Stimulated activated CD8-positive, alpha-beta memory T cell treated with anti-CD3 and anti-CD28 coated beads, Interleukin-12 subunit alpha, Interleukin-12 subunit beta, amount 100 ng/mL, for 4 hours (primary cell): ENCODE results near the gene AGAP9.
"Not testable (repeated sequence)": the region's sequence is repeated elsewhere in the genome, so short reads cannot be mapped to it uniquely, and the experiment has no call there.

Experiments
- DNase-seq: peaks from one replicate; pipeline ENCODE4 v3.0.0-alpha.2; 2020; ENCODE audit warnings: low read depth

AGAP9 gene

DNA sequence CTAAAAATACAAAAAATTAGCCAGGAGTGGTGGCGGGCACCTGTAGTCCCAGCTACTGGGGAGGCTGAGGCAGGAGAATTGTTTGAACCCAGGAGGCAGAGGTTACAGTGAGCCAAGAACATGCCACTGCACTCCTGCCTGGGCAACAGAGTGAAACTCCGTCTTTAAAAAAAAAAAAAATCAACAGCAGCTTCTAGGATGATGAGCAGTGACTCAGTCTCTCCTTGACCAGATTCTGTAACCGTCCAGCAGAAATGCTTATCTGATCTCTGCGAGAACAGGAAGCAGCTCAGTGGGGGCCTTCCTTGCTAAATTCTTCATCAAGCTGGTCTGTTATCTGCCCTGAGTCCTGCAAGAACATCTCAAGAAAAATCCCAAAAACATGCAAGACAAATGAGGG is 37.5 kb downstream of the AGAP9 start:
- DNase-seq: not testable (repeated sequence)

DNA sequence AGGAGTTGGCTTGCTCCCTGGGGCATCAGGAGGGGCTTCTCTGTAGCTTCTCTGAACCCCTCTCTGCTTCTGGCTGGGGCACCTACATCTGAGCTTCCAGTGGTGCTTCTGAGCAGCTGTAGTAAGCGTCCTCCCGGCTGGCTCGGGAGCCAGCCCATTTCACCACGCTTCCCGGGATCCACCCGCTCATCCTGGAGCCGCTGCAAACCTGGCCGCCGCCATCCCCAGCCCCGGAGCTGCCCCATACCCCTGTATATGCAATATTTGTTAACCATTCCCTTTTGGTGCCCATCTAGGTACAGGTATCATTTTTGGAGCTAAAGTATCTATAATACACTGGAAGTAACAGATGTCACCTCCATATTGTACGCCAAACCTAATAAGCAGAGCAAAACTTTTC is 38.7 kb downstream of the AGAP9 start:
- DNase-seq: not testable (repeated sequence)

GRCh38 chr10:47483923-47484322 is 39.5 kb downstream of the AGAP9 start, which contains the start of gene ANXA8:
ANXA8 (minus strand) TSS chr10:47484115; CDS start chr10:47483933, 182 bp downstream.
- not testable (repeated sequence) for DNase-seq

DNA sequence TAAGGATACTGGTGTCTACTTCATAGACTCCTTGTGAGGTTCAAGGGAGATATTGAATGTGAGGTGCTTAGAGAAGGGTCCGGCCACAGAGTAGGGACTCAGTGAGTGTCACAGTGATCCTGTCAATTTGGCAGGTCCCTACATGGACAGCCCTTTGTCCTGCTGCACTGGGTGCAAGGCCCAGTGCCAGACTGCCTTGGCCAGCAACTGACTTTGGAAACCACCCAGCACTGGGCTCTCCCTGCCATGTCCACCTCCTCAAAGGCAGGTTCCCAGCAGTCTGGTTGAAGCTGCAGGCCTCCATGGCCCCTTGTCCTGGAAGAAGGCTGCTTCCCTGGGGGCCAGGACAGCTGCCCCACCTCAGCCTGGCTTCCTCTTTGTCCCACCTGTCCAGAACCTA is 41.1 kb downstream of the AGAP9 start:
- DNase-seq: not testable (repeated sequence)

GRCh38 chr10:47481768-47482181 is 41.7 kb downstream of the AGAP9 start:
- DNase-seq: not testable (repeated sequence)

- DNase-seq: not testable (repeated sequence)
Observed at GRCh38 chr10:47481182-47481766, 42.2 kb downstream of the AGAP9 start.

DNA sequence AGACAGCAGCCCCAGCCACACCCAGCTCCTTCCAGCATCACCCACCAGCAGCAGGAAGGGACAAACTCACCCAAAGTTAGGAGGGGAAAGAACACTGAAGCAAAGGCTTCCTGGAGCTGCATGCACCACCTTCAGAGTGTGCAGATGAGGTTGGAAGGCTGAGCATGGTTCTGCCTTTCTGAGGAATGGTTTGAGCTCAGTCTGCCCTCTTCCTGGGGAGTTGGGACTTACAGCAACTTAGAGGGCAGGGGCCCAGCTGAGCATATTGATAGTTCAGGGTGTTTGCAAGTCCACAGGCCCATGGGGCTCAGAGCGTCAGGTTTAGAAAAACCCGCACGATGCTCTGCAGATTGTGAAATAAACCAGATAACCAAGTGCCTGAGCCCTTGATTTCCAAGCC is 43.3 kb downstream of the AGAP9 start:
- DNase-seq: not testable (repeated sequence)

GRCh38 chr10:47478114-47478513 is 45.3 kb downstream of the AGAP9 start:
- not testable (repeated sequence) for DNase-seq

- DNase-seq: not testable (repeated sequence)
Observed at GRCh38 chr10:47477078-47477477, 46.4 kb downstream of the AGAP9 start.

- not testable (repeated sequence) for DNase-seq
Observed at GRCh38 chr10:47475101-47475500, 48.3 kb downstream of the AGAP9 start.

GRCh38 chr10:47473516-47473915 is 49.9 kb downstream of the AGAP9 start:
- DNase-seq: not testable (repeated sequence)

DNA sequence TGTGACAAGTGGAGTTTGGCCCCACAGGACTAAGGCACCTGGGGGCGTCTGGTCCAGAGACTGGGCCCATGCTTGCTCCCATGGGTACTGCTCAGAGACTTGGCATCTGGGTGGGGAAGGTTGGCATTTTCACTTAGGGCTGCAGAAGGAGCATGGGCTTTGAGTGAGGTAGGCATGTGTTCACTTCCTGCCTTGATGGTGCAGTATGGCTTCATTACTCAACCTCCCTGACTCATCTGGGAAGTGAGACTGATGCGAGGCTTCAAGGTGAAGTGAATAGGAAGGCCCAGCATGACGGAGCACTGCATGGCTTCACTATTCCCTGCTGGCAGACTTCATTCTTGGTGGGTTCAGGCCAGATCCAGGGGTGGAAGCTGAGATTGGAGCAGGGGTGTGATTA is 50.8 kb downstream of the AGAP9 start:
- not testable (repeated sequence) for DNase-seq

- DNase-seq: not testable (repeated sequence)
Observed at GRCh38 chr10:47472072-47472471, 51.4 kb downstream of the AGAP9 start.

- not testable (repeated sequence) for DNase-seq
Observed at GRCh38 chr10:47468731-47469528, 54.5 kb downstream of the AGAP9 start.

- not testable (repeated sequence) for DNase-seq
Observed at GRCh38 chr10:47467957-47468356, 55.5 kb downstream of the AGAP9 start.

DNA sequence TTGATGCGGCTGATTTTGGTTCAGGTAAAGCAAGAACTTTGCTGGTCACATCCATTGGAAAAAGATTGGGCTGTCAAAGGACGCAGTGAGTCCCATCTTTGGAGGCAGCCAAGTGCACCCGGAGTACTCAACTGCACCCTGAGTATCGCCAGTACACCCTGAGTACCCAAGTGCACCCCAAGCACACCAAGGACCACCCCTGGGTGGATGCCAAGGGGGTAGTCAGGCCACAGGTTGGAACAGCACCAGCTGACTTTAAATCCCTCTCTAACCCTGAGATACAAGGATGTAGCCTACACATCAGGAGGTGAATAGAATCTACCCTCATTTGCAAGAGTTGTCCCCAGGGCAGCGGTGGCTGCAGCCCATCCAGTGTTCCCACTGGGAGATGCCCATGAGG is 56.0 kb downstream of the AGAP9 start:
- DNase-seq: not testable (repeated sequence)

DNA sequence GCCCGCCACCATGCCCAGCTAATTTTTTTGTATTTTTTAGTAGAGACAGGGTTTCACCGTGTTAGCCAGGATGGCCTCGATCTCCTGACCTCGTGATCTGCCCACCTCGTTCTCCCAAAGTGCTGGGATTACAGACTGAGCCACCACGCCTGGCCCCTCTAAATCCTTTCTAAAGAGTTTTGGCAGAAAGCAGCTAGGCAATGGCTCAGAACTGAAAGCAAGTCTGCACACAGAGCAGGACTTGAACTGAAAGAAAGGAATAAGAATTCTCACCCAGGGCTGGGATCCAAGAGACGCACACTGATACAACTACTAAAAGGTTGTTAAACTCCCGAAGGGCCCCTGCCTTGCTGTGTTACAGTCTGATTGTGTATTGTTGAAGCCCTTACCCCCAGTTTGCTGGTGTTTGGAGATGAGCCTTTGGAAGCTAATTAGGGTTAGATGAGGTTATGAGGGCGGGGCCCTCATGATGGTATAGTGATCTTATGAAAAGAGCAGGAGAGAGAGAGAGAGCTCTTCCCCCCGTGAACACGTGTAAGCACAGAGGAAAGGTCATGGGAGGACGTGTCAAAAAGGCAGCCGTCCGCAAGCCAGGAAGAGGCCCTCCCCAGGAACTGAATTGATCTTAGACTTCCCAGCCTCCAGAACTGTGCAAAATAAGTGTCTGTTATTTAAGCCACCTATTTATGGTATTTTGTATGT is 58.1 kb downstream of the AGAP9 start:
- not testable (repeated sequence) for DNase-seq

- not testable (repeated sequence) for DNase-seq
Observed at GRCh38 chr10:47462577-47463358, 60.7 kb downstream of the AGAP9 start.

DNA sequence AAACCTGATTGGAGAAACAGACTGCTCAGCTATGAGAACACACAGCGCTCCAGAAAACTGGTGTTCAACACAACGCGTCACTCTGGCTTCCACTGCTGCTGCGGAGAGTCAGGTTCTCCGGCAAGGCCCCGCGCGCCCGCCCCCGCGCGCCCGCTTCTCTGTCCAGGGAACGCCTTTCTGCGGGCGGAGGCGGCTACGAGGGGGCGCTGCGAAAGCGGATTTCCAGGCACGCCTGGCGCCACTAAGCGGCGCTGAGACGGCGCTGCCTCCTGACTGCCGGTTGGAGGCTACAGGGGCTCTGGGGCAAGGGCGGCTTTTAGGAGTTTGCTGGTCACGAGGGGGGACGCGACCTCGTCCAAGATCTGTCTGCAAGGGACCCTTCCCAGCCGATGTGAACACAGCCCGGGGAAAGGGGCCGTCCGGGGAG is 62.2 kb downstream of the AGAP9 start:
- peak; percentile 6 for DNase-seq

DNA sequence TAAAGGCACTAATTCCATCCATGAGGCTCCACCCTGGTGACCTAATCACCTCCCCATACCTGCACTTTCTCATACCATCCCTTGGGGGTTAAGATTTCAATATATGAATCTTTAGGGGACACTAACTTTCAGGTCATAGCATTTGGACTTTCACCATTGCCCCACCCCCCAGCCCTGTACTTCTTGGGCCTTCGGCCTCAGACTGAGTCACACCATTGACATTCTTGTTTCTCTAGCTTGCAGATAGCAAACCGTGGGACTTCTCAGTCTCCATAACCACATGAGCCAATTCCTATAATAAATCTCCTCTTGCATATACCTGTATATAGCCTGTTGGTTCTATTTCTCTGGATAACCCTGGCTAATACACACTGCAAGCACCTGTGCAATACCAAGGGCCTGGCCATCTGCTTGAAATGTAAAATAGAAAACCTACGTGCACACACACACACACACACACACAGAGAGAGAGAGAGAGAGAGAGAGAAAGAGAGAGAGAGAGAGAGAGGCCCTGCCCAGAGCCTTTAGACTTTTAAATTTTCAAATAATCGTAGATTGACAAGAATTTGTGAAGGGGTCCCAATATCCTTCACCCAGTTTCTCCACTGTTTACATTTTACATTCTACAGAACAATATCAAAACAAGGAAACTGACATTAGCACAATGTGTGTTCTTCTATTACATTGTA is 64.8 kb downstream of the AGAP9 start:
- no peak for DNase-seq

GRCh38 chr10:47457826-47458225 is 65.6 kb downstream of the AGAP9 start:
- no peak for DNase-seq
